Endothelial cell of umbilical vein (primary cell): ENCODE measurements around the gene TAS2R13. TPM values are rescaled to one million over a fixed set of nuclear protein-coding genes. Genes with fewer than 3 reads are reported as not detected.

Experiments used
- BruUV-seq: library from RNA; stranded (reverse); fragments of 400-500 nt; replicated peaks from 2 replicates; lab custom pipeline; 2021; lab: Mats Ljungman, UMichigan
- CTCF ChIA-PET: fragments of 300-600, 350-600 bp; sonication (Branson Sonifier 250); formaldehyde crosslinking; loops from one replicate; lab custom pipeline; 2021; ENCODE audit warnings: antibody characterized with exemption, inconsistent platforms; lab: Charles Lee
- POLR2A ChIA-PET: fragments of 300-600, 350-600 bp; sonication (Branson Sonifier 250); formaldehyde crosslinking; loops from one replicate; lab custom pipeline; 2021; ENCODE audit warnings: antibody characterized with exemption, inconsistent platforms; lab: Charles Lee
- DNase-seq: peaks from one replicate; pipeline ENCODE4 v3.0.0-alpha.2; 2011; ENCODE audit warnings: low read depth, low spot score
- FAIRE-seq: peaks from 2 replicates; lab custom pipeline; 2011; peaks lifted over from hg19 to GRCh38; lab: Jason Lieb, UNC
- H2AFZ ChIP-seq: 2 replicates; pipeline ENCODE4 v1.6.0; 2012; ENCODE audit warnings: low read depth, low read length, control low read depth, inconsistent platforms
- H3K27ac ChIP-seq: 2 replicates; pipeline ENCODE4 v1.5.1; 2011; ENCODE audit warnings: low read depth, mild to moderate bottlenecking, control low read depth, low read length, moderate library complexity; ENCODE audit not compliant: insufficient read depth
- H3K27me3 ChIP-seq, 2 experiments: 2 replicates each; pipeline versions ENCODE4 v1.6.0 to v1.6.1; 2011; ENCODE audit warnings: low read length in 2 of 2, mixed read lengths in 1 of 2; ENCODE audit not compliant: control insufficient read depth in 2 of 2, insufficient read depth in 2 of 2
- H3K36me3 ChIP-seq, 2 experiments: 2 replicates in 1 of 2; 3 replicates in 1 of 2; pipeline ENCODE4 v1.5.1; 2011; ENCODE audit warnings: low read length in 2 of 2, mild to moderate bottlenecking in 1 of 2, moderate library complexity in 1 of 2; ENCODE audit not compliant: control insufficient read depth in 2 of 2, insufficient read depth in 2 of 2; ENCODE audit errors: extremely low read depth in 1 of 2
- H3K4me1 ChIP-seq: 3 replicates; pipeline ENCODE4 v1.5.1; 2011; ENCODE audit warnings: mild to moderate bottlenecking, low read length; ENCODE audit not compliant: control insufficient read depth, insufficient read depth; ENCODE audit errors: extremely low read depth
- H3K4me2 ChIP-seq: 2 replicates; pipeline ENCODE4 v1.6.1; 2011; ENCODE audit warnings: low read length, control low read depth, mixed read lengths; ENCODE audit not compliant: insufficient read depth
- H3K4me3 ChIP-seq, 3 experiments: fragments of 200-600 bp in 1 of 3; sonication (generic), shearing (Covaris generic) in 1 of 3; replicated peaks in 1 of 3; 2 replicates each; pipeline ENCODE4 v1.5.1; 2011 to 2016; ENCODE audit warnings: control low read depth in 3 of 3, low read length in 3 of 3, mild to moderate bottlenecking in 2 of 3, inconsistent platforms in 1 of 3, low read depth in 1 of 3, moderate library complexity in 1 of 3; ENCODE audit not compliant: insufficient read depth in 1 of 3
- H3K79me2 ChIP-seq: 2 replicates; pipeline ENCODE4 v1.6.0; 2012; ENCODE audit warnings: low read length, inconsistent platforms; ENCODE audit not compliant: control insufficient read depth, insufficient read depth
- H3K9ac ChIP-seq: replicated peaks from 2 replicates; pipeline ENCODE3; 2011; ENCODE audit warnings: low read length, control low read depth; ENCODE audit not compliant: insufficient read depth; ENCODE audit errors: extremely low read depth
- H3K9me1 ChIP-seq: replicated peaks from 3 replicates; pipeline ENCODE4 v1.6.0; 2011; ENCODE audit warnings: mild to moderate bottlenecking, low read length; ENCODE audit not compliant: control insufficient read depth, insufficient read depth; ENCODE audit errors: extremely low read depth
- H3K9me3 ChIP-seq: replicated peaks from 2 replicates; pipeline ENCODE4 v1.5.1; 2012; ENCODE audit warnings: low read length, inconsistent platforms; ENCODE audit not compliant: control insufficient read depth, insufficient read depth
- H4K20me1 ChIP-seq: replicated peaks from 2 replicates; pipeline ENCODE3; 2011; ENCODE audit warnings: mild to moderate bottlenecking, low read length; ENCODE audit not compliant: control insufficient read depth, insufficient read depth; ENCODE audit errors: extremely low read depth
- CTCF ChIP-seq, 2 donors: IDR thresholded peaks; 1 replicate in 1 of 2; 2 replicates in 1 of 2; pipeline ENCODE4 v1.5.1; 2011; ENCODE audit warnings: low read length in 2 of 2, mild to moderate bottlenecking in 2 of 2, moderate library complexity in 2 of 2, control low read depth in 1 of 2, inconsistent platforms in 1 of 2, low read depth in 1 of 2; ENCODE audit not compliant: insufficient read depth in 1 of 2; ENCODE audit errors: extremely low read depth in 1 of 2
- EZH2 ChIP-seq: IDR thresholded peaks from 2 replicates; pipeline ENCODE4 v1.6.1; 2012; ENCODE audit warnings: borderline replicate concordance, low read depth, mild to moderate bottlenecking, moderate library complexity, low read length, inconsistent platforms; ENCODE audit not compliant: severe bottlenecking
- FOS ChIP-seq: IDR thresholded peaks from 2 replicates; pipeline ENCODE4 v1.6.1; 2011; ENCODE audit warnings: mild to moderate bottlenecking, low read length, moderate library complexity, borderline replicate concordance; ENCODE audit not compliant: insufficient read depth
- GATA2 ChIP-seq: IDR thresholded peaks from 2 replicates; pipeline ENCODE4 v1.7.0; 2011; ENCODE audit warnings: low read depth, mild to moderate bottlenecking, moderate library complexity, mixed read lengths, low read length; ENCODE audit not compliant: insufficient read length, insufficient read depth
- JUN ChIP-seq: IDR thresholded peaks from 2 replicates; pipeline ENCODE4 v1.6.1; 2011; ENCODE audit warnings: borderline replicate concordance, low read depth; ENCODE audit not compliant: insufficient read length, insufficient read depth
- MAX ChIP-seq: IDR thresholded peaks from 2 replicates; pipeline ENCODE4 v1.6.1; 2011; ENCODE audit not compliant: insufficient read depth, insufficient read length
- MYC ChIP-seq: IDR thresholded peaks from one replicate; pipeline ENCODE4 v1.6.1; 2011; ENCODE audit warnings: mild to moderate bottlenecking, low read depth, low read length
- POLR2A ChIP-seq: IDR thresholded peaks from 2 replicates; pipeline ENCODE4 v1.6.1; 2012; ENCODE audit warnings: low read depth, mild to moderate bottlenecking, control low read depth, low read length
- POLR2AphosphoS5 ChIP-seq: IDR thresholded peaks from 2 replicates; pipeline ENCODE4 v1.6.1; 2012; ENCODE audit warnings: low read depth, mild to moderate bottlenecking, control low read depth, low read length, moderate library complexity; ENCODE audit not compliant: insufficient read depth
- dilution Hi-C: fragments of 300-500 bp; cut with MboI; formaldehyde crosslinking; loops from one replicate; pipeline ENCODE4 v1.15.0; 2019; ENCODE audit warnings: low sequenced_read_pairs; ENCODE audit not compliant: extremely low pct_ligation_motif_present
- intact Hi-C: fragments of 100-400 bp; cut with micrococcal nuclease; formaldehyde crosslinking; loops from one replicate; pipeline ENCODE4 v1.10.0; 2022
- polyA plus RNA-seq, 4 experiments: library from polyadenylated mRNA; depleted of rRNA in 3 of 4; stranded (reverse) in 3 of 4; unstranded in 1 of 4; fragments of >200 nt; gene quantifications; 2 replicates each; pipeline versions ENCODE4 v1.2.1 to v1.2.3, GENCODE V29; 2011 to 2012; ENCODE audit warnings: missing spikeins in 1 of 4
- total RNA-seq: library from RNA; stranded (reverse); gene quantifications from 2 replicates; pipeline ENCODE4 v1.2.3, GENCODE V29; 2021

TAS2R13 gene
- total and polyA plus RNA-seq, 2 donors (not counting 3 experiments of a cell fraction or from before 2014, with no cell fraction given), result 0.04 to 1.7 TPM

GRCh38 chr12:10896854-10897253 lies 12.5 kb downstream of the TAS2R13 start:
- no peak overlapping the region for H3K4me3 ChIP-seq
- H3K4me2 ChIP-seq, result no peak overlapping the region
- TF ChIP-seq MYC, result no peak
- TF ChIP-seq GATA2, result no peak
- no peak for TF ChIP-seq POLR2A
- no peak for TF ChIP-seq CTCF (IDR thresholded peaks at IDR 0.05; ENCODE audit: extremely low read depth in 1 of 2, insufficient read depth in 1 of 2, low read depth in 1 of 2, low read length in 2 of 2)
- no peak for TF ChIP-seq MAX
- ChIA-PET POLR2A (no interaction called here), CTCF (no interaction called here)
- BruUV-seq, result no TSS peak
- H3K9me1 ChIP-seq, result no peaks in the 10 kb centered on the region
- no peaks in the 10 kb centered on the region for H3K9me3 ChIP-seq
- H3K79me2 ChIP-seq, result no peaks in the 10 kb centered on the region
- DNase-seq (no peak), FAIRE-seq (no peak)
- intact Hi-C loops (no loop called here), dilution Hi-C loops (no loop called here)
- no peak overlapping the region for H2AFZ ChIP-seq
- no peak overlapping the region for H3K9ac ChIP-seq
- no peak overlapping the region for H3K27ac ChIP-seq
- H3K27me3 ChIP-seq, result no peaks in the 10 kb centered on the region
- no peaks in the 10 kb centered on the region for H3K36me3 ChIP-seq
- no peaks in the 10 kb centered on the region for H3K4me1 ChIP-seq
- no peaks in the 10 kb centered on the region for H4K20me1 ChIP-seq

GRCh38 chr12:10891937-10892336 lies 17.4 kb downstream of the TAS2R13 start:
- H2AFZ ChIP-seq, result no peak overlapping the region
- H3K9ac ChIP-seq, result no peak overlapping the region
- H3K4me2 ChIP-seq, result no peak overlapping the region
- H3K9me3 ChIP-seq, result no peaks in the 10 kb centered on the region
- no peak for TF ChIP-seq JUN
- TF ChIP-seq POLR2AphosphoS5, result no peak
- TF ChIP-seq MYC, result no peak
- TF ChIP-seq CTCF (IDR thresholded peaks at IDR 0.05; ENCODE audit: extremely low read depth in 1 of 2, insufficient read depth in 1 of 2, low read depth in 1 of 2, low read length in 2 of 2), result no peak
- no peak for TF ChIP-seq MAX
- TF ChIP-seq POLR2A, result no peak
- TF ChIP-seq EZH2, result no peak
- TF ChIP-seq GATA2, result no peak
- TF ChIP-seq FOS, result no peak
- H3K4me1 ChIP-seq, result no peaks in the 10 kb centered on the region
- intact Hi-C loops, result no loop called here
- H3K9me1 ChIP-seq, result no peaks in the 10 kb centered on the region
- DNase-seq, result no peak
- FAIRE-seq, result no peak
- no TSS peak for BruUV-seq
- H3K36me3 ChIP-seq, result no peaks in the 10 kb centered on the region
- H3K27me3 ChIP-seq, result no peaks in the 10 kb centered on the region
- no peaks in the 10 kb centered on the region for H3K79me2 ChIP-seq
- H3K27ac ChIP-seq, result no peak overlapping the region
- ChIA-PET CTCF (interaction anchor here (1.2 kb wide), 1 partner anchor 41 kb away, joined by 3 read pairs; no protein-coding TSS in a partner anchor), POLR2A (no interaction called here)
- dilution Hi-C loops, result no loop called here
- no peaks in the 10 kb centered on the region for H4K20me1 ChIP-seq
- no peak overlapping the region for H3K4me3 ChIP-seq
